Cerebellar cortex (tissue), 1 donor: ENCODE results near the gene FAM25C.
"Not testable (repeated sequence)": the region's sequence is repeated elsewhere in the genome, so short reads cannot be mapped to it uniquely, and the experiment has no call there.

Source experiments
- DNase-seq: peaks from one replicate; pipeline ENCODE4 v3.0.0-alpha.2; 2015; ENCODE audit warnings: low spot score

FAM25C gene

GRCh38 chr10:47999691-48000090, at the start of gene FAM25C:
Gene FAM25C (minus strand): TSS chr10:47999791. CDS start chr10:47999765, 26 bp downstream.
- not testable (repeated sequence) for DNase-seq

GRCh38 chr10:48044557-48044956, 45.0 kb upstream of the FAM25C start:
- not testable (repeated sequence) for DNase-seq

GRCh38 chr10:48031390-48031789, 31.8 kb upstream of the FAM25C start:
- DNase-seq: not testable (repeated sequence)

GRCh38 chr10:48002306-48002705, 2.7 kb upstream of the FAM25C start:
- DNase-seq: not testable (repeated sequence)

GRCh38 chr10:47994045-47994444, 5.5 kb downstream of the FAM25C start:
- not testable (repeated sequence) for DNase-seq

- not testable (repeated sequence) for DNase-seq
Measured at GRCh38 chr10:47992560-47992959, 7.0 kb downstream of the FAM25C start.

- not testable (repeated sequence) for DNase-seq
Measured at GRCh38 chr10:47991706-47992105, 7.9 kb downstream of the FAM25C start.

GRCh38 chr10:47990097-47990496, 9.5 kb downstream of the FAM25C start:
- not testable (repeated sequence) for DNase-seq

GRCh38 chr10:47989542-47989950, 10.0 kb downstream of the FAM25C start:
- DNase-seq: not testable (repeated sequence)

- not testable (repeated sequence) for DNase-seq
Measured at GRCh38 chr10:47988718-47989541, 10.7 kb downstream of the FAM25C start.

GRCh38 chr10:47987952-47988351, 11.6 kb downstream of the FAM25C start:
- DNase-seq: not testable (repeated sequence)

GRCh38 chr10:47986413-47987230, 13.0 kb downstream of the FAM25C start:
- DNase-seq: not testable (repeated sequence)

GRCh38 chr10:47975409-47975808, 24.2 kb downstream of the FAM25C start:
- not testable (repeated sequence) for DNase-seq

GRCh38 chr10:47973131-47973530, 26.5 kb downstream of the FAM25C start:
- DNase-seq: not testable (repeated sequence)

- not testable (repeated sequence) for DNase-seq
Measured at GRCh38 chr10:47972077-47972476, 27.5 kb downstream of the FAM25C start.

- not testable (repeated sequence) for DNase-seq
Measured at GRCh38 chr10:47971598-47971997, 28.0 kb downstream of the FAM25C start.

GRCh38 chr10:47970047-47970446, 29.5 kb downstream of the FAM25C start:
- DNase-seq: not testable (repeated sequence)

- DNase-seq: not testable (repeated sequence)
Measured at GRCh38 chr10:47968988-47969387, 30.6 kb downstream of the FAM25C start.

- DNase-seq: not testable (repeated sequence)
Measured at GRCh38 chr10:47964280-47965063, 35.1 kb downstream of the FAM25C start.

- DNase-seq: not testable (repeated sequence)
Measured at GRCh38 chr10:47962785-47963184, 36.8 kb downstream of the FAM25C start.

- not testable (repeated sequence) for DNase-seq
Measured at GRCh38 chr10:47960699-47961098, 38.9 kb downstream of the FAM25C start.

- DNase-seq: not testable (repeated sequence)
Measured at GRCh38 chr10:47959677-47960076, 39.9 kb downstream of the FAM25C start.
